NCI-H1930 (cell line): Measurements from ENCODE around the gene GAREM1.
"Not testable (repeated sequence)": the region's sequence is repeated elsewhere in the genome, so short reads cannot be mapped to it uniquely, and the experiment has no call there.

Experiments
- DNase-seq, 2 experiments: peaks; one replicate each; lab custom pipeline; 2025; lab: John Stamatoyannopoulos, UW

The GAREM1 gene

DNA sequence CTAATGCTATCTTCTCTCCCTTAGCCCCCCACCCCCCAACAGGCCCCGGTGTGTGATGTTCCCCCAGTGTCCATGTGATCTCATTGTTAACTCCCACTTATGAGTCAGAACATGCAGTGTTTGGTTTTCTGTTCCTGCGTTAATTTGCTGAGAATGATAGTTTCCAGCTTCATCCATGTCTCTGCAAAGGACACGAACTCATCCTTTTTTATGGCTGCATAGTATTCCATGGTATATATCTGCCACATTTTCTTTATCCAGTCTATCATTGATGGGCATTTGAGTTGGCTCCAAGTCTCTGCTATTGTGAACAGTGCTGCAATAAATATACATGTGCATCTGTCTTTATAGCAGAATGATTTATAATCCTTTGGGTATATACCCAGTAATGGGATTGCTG is 179.1 kb downstream of the GAREM1 start:
- DNase-seq = not testable (repeated sequence)

DNA sequence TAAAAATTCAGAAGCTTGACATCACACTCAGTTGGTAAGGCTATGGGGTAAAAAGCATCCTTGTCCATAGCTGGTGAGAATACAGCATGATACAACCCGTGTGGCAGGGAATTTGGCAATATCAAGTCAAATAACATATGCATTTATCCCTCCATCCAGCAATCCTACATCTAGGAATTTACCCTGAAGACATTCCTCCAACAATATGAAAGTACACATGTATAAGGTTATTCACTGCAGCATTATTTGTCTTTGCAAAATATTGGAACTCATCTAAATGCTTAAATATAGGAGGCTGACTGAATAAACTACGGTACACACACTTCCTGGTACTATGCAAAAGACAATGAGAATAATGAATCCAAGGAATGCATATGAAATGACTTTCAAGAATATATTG is 179.9 kb downstream of the GAREM1 start:
- DNase-seq = no peak

DNA sequence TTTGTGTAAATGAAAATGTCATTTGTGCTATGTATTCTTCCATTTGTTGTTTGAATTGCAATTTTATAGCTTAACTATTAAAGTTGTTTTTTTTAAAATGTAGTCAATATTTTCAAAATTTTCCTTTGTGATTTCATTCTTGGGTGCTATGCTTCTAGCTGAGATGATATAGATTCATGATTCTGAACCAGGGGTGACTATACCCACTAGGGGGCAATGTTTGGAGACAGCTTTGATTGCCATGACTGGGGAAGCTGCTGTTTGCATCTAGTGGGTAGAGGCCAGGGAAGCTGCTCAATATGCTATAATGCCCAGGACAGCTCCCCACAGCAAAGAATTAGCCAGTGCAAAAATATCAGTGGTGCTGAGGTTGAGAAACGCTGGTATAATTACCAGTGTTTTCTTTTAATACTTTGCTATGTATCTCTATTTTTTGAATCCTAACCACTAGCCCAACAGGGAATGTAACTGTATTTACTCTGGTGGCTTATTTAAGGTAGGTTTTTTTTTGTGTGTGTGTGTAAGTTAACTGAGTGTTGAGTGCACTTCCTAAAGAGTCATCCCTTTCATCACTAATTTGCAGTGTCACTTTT is 181.1 kb downstream of the GAREM1 start:
- peak; percentile 32 to 54 for DNase-seq

DNA sequence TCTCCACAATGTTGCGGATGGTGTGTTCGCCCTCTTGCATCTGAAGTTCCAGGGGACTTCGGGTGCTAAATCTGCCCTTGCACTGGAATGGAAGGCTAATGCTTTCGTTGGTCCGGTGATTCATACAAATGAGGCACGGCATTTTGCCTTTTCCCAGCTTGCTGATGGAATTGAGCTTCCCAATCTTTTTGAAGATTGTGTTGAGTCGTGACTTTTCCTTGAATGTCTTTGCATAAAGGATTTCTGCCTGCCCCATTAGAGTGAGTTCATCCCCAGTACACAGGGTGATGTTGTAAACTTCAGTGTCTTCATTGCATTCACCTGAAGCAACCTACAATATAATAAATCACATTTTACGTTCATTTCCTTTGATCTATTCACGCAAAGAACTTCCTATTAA is 182.8 kb downstream of the GAREM1 start:
- DNase-seq = no peak

DNA sequence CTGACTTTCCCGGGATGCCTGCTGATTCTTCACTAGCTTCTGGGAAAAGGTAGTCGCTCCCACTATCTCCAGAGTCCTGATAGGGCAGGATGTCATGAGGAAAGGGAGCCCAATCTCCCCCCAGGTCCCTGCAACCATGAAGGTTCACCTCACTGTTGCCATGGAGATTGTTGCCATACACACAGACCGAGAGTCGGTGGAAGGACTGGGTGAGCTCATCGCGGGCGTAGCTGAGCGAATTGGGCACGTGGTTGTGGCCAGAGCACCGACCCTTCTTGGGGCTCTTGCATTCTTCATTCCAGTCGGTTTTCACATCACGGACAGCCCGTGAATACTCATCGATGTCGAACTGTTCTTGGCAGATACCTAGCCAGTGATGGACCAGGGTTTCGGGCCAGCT is 183.4 kb downstream of the GAREM1 start:
- DNase-seq = no peak

DNA sequence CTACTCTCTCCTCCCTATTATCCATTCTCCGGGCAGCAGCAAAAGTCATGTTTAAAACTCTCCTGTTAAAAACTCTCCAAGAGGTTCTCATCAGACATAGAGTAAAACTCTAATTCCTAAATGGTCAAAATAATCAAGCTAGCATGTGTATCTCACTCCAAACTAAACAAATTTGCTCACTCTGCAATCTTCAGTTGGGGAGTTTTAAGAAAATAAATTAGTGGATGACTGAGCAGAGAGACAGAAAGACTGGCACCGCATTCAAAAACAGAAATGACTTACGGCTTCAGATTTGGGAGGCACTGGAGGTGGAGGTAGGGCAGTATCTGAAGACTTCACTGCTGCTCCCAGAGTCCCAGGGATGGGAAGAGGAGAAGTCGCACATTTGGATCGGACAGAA is 183.9 kb downstream of the GAREM1 start:
- DNase-seq = no peak

DNA sequence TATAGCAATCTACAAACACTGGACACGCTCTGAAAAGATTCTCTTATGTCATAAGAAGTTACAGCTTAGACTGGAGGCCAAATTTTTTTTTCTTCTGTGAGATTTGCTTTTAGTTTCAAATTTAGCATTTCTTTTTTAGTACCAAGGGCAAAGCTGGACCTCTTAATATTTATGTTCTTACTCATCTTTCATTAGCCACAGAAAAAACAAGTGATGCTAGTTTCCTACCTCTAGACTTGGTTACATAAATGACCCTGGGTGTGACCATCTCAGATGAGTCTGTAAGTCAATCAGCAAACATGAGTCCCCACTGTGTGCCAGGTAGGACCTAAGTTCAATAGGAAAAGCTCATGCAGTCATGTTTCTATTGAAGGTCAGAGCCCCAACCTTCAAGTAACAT is 186.4 kb downstream of the GAREM1 start:
- DNase-seq = no peak

DNA sequence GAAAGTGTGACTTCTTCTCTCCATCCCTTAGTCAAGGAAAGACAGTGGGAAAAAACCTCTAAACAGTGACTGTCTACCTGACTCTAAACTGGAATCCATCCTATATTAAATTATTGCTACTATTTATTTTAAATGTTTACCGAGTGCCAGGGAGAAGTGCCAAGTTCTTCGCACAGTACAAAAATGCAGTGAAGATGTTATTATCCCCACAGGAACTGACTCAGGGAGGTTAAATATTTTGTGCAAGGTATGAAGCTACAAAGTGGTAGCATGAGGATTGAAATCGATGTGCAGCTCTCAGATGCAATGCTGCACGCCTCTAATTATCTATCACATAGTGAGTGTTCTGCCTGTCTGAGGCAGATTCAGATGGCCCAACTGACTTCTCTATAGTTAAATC is 189.8 kb downstream of the GAREM1 start:
- no peak for DNase-seq

DNA sequence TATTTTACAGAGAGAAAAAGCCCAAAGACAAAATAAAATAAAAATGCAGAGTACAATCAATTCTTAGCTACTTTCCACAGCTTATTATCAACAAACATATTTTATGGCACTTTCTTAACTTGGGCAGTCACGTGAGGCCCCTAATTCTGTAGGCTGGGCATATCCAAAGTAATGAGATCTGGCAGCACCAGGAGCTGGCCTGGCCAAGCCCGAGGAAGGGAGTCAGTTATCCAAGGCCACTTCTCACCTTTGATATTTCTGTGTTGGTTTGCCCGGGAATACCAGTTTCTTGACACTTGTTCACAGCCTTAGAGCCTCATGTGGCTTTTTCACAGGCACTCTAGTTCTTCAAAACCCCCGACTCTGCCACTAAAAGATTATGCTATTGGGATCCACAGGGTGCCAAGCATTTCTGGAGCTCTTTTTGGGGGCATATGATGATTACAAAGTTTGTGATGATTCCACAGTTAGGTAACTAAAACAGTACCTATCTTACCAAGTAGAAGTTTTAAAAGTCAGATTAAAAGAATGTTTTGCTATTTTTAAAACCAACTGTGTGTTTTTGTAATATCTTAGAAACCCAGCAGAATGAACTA is 190.4 kb downstream of the GAREM1 start:
- DNase-seq = no peak

DNA sequence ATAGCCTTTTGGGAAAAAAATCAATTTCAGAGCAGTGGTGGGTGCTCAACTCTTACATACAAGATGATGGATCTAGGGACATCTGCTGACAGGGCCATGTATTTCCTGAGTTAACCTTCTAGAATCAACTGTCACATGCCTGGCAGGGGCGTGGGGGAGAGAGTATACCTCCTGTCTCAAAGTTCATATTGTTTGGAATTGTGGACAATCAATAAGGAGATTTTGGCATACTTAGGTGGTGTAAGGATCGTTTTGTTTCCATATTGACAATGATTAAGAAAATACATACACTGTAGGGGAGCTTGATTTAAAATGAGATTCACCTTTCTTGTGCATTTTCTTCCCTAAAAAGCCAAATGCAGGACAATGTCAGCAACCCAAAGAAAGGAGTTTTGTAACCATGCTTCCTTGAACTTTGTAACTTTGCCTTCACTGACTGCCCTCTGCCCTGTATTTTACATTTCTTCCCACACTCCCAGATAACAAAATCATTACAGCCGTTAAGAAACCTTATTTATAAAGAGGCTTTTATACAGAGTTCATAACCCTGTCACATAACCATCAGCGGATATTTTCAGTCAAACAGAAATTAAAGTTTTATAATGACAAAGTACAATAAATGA is 192.4 kb downstream of the GAREM1 start:
- no peak for DNase-seq

DNA sequence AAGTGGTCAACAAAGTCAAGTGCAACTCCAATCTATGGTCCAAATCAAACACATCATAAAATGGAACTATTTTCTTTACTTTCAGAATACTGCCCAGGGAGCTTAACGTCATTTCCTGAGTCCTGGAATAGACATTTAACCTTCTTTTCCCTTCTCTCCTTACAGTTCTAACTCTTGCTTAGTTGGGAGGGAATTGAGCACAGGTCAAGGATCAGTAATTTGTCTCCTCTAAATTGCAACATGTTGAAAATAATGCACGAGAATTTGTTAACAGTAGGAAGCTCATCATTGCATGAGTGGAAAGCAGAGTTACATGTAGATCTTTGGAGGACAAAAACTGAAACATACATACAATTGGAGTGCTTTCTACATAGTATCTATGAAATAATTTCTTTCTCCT is 193.1 kb downstream of the GAREM1 start:
- no peak for DNase-seq

DNA sequence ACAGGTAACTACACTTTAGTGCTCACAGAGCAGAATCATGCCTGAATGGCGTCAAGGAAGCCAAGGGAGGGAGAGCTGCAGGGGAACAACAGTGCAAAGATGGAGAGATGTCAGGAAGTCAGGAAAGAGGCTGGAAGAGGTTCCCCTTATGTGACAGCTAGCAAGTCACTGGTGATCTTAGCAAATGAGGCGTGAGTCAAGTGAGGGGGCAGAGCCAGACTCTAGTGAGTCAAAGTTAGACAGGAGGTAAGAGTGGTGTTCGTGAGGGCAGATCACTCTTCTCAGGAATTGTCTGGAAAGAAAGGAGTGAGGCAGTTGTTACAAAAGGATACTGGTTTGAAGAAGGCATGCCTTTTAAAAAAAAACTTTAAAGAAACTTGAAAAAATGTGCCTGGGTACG is 193.8 kb downstream of the GAREM1 start:
- DNase-seq = no peak

DNA sequence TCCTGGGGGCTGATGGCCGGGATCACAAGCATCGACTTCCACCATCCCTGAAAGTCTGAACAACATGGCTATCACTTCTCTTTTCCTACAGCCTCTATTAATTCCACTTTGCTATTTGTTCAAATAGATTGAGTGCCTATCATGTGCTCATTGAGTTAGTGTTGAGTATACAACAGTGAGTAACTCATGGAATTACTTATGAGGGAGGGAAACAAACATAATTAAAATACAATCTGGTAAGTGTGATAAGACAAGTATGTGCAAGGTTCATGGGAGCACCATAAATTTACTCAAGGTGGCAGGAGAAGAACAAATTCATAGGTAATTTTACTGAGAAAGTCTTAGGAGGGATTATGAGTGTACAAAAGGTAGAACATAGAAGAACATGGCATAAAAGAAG is 194.4 kb downstream of the GAREM1 start:
- no peak for DNase-seq

DNA sequence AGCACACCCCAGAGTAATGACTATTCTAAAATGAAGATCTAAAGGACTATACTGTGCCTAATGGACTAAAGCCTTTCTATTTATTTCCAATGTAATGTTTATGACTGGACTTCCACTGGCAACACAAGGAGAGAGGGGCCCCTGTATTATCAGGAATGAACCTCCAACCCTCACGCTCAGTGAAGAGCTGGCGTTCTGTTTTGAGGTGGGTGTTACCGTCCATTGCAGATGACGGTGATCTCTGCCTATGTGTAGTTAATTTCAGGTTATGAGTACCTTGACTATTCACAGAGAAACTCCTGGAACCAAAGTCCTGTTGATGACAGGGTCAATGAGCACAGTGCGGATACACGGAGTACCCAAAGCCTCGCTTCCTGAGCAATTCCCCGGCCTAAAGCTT is 195.5 kb downstream of the GAREM1 start:
- no peak for DNase-seq

DNA sequence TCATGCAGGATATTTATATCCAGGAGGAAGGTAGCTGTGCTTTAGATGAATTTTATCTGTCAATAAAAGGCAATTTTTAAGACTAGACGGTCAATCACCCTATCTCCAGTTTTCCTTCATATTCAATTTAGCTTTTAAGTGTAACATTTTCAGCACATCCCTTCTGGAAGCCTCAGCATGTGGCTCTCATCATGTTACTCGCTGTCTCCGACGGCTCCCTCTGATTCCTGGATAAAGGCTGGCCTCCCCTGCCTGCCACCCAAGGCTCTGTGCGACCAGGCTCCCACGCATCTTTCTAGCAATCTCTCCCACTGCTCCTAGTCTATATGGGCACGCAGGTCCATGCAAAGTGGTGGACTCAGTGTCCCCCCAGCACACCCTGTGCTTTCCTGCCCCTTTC is 196.4 kb downstream of the GAREM1 start:
- DNase-seq = no peak

DNA sequence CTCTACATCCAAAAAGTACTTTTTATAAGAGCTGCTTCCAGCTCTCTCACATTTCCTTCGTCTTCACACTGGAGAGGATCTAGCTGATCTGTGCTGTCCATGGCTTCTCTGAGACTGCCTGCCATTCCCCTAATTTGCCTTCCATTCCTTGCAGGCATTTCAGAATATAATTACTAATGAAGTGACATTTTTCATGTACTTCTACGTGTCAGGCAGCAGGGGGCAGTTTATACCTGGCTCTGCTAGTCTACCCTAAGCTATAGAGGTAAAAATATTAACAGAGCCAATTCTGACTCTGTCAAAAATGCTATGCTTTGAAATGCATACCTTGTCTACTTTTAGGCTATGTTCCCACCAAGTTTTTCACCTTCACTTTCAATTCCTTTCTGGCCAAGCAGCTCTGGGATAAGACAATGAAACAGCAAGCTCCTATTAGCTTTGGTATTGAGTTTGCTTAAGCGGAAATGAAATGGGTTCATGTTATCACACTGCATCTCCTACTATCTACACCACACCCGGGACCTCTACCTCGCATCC is 198.9 kb downstream of the GAREM1 start:
- DNase-seq = peak in 1 of 2 experiments; percentile 7

DNA sequence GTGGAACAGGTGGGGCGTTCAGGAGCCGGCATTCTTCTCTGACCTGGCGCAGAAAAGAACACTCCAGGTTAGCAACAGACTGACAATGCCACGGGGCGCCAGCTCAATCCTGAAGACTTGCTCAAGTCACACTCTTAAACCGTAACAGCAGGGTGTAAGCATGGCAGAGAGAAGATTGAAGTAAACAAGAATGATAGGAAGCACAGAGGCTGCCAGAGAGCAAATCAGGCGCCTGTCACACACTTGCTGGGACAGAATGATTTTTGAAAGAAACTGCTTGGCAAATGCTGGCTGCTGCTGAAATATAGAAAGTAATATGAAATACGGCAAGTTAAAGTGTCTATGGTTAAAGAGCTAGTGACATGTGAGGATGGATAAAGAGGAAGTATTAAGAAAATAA is 200.3 kb downstream of the GAREM1 start:
- no peak for DNase-seq

DNA sequence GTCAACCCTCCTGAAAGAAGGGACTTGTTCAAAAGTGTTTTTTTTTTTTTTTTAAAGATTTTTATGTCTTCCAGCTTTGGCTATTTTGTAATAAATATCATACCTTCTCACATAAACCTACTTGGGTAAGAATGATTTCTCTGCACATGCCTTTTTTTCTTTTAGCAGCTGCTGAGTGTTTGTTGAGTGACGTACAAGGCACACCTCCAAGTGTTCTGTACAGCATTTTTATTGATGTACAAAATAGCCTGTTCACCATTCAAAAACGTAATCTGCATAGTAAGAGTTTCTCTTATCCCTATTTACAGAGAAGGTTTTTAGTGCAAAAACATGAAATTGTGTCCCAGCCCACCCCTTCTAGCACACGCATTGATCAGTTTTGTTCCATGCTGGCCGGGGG is 203.2 kb downstream of the GAREM1 start:
- no peak for DNase-seq

DNA sequence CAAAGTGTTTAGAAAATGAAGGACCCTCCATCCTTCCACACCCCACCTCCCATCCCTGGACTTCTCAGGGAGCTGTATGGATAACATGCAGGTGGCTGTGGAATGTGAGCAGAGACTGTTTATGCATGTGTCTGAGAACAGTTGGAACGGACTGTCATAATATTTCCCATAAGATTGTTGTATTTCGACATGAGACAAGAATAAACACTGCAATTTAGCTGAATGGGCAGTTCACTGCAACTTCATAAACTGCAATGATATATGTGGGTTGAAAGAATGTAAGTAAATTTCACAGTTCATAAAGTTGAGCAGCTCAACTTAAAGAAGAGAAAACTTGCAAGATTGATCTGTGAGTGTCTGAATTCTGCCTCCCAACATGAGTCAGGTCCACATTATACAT is 206.3 kb downstream of the GAREM1 start:
- DNase-seq = no peak

DNA sequence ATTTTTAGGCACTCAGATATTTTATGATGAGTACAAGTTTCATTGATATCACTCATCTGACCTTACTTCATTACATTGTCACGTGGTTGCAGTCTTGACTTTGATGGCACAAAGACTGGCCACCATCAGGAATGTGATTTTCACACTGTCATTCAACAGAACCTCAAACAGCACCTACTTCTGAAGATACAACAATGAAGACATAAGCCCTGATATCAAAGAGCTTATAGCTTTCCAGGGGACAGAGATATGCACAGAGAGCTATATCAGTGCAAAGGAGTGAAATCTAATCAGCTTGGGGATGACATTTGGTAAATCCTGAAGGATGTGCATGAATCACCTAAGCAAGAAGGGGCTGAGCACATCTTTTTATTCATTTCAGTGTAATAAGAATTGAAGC is 208.6 kb downstream of the GAREM1 start:
- no peak for DNase-seq

DNA sequence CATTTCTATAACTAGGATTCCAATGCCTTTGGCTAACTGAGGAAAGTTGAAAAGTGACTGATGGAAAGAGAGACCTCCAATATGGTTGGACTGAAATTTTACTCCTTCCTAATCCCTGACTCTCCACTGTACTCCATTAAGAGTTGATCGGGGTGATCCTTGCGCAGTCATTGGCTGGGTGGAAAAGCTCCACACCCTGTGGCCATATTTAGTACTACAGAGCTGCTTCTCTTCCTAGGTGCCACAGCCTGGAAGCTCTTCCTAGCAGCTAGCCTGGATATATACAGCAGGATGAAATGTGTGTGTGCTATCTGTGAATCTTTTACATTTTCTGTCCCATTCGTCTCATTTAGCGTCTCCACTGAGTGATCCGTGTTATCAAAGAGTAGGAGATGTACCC is 209.7 kb downstream of the GAREM1 start:
- DNase-seq = no peak

DNA sequence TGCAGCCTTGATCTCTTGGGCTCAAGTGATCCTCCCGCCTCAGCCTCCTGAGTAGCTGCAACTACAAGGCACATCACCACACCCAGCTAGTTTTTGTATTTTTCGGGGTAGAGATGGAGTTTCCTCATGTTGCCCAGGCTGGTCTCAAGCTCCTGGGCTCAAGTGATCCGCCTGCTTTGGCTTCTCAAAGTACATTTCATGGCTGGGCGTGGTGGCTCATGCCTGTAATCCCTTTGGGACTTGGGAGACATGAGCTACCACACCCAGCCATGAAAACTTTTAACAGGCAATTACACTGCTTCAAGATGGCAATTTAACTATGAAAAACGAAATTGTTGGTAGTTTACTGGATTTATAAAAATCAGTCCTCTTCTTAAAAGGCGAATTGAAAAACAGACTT is 211.1 kb downstream of the GAREM1 start:
- no peak for DNase-seq

DNA sequence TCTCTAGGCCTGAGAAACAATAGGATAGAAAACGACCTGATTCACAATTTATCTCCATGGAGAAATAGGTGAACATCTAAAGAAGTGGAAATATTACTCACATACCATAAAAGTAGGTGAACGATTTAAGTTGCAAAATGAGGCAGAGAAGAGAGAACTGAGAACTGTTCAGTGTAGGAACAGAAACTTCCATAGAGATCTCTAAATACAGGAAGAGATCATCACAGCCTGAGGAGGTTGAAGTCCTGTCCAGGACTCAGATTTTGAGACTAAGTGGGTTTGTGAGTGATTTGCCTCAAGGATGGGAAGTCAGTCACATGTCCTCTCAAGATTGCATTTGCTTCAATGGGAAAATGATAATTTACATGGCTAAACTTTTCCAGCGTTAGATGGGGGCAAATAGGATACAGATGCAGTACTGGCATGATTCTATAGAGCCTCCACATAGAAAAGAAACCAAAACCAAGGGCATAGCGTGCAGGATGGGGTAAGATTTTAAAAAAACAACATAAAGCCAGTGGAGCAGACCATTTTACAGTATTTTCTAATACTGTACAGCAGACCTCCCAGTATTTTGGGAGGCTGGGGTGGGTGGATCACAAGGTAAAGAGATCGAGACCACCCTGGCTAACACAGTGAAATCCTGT is 212.0 kb downstream of the GAREM1 start:
- no peak for DNase-seq
